Testis (tissue), 3 donors: ENCODE measurements around the gene GRM6. TPM values are rescaled to one million over a fixed set of nuclear protein-coding genes. Genes with fewer than 3 reads are reported as not detected.

Source experiments
- DNase-seq: peaks from one replicate; pipeline ENCODE4 v3.0.0-alpha.2; 2019
- H3K27ac ChIP-seq, 2 donors: fragments of 200-600 bp; sonication (generic); one replicate each; pipeline ENCODE4 v1.5.1; 2019
- H3K27me3 ChIP-seq: fragments of 200-600 bp; sonication (generic); one replicate; pipeline ENCODE4 v1.5.1; 2019
- H3K36me3 ChIP-seq: fragments of 200-600 bp; sonication (generic); one replicate; pipeline ENCODE4 v1.5.1; 2017; ENCODE audit warnings: low read depth; ENCODE audit errors: missing control alignments
- H3K4me1 ChIP-seq: fragments of 200-600 bp; sonication (generic); one replicate; pipeline ENCODE4 v1.5.1; 2019
- H3K4me3 ChIP-seq, 2 donors: fragments of 200-600 bp; sonication (generic); one replicate each; pipeline ENCODE4 v1.5.1; 2017 to 2019
- H3K9me3 ChIP-seq: fragments of 200-600 bp; sonication (generic); one replicate; pipeline ENCODE4 v1.5.1; 2017
- POLR2A ChIP-seq: fragments of 450-650 bp; IDR thresholded peaks from one replicate; pipeline ENCODE4 v1.6.1; 2017; ENCODE audit warnings: antibody characterized with exemption, mild to moderate bottlenecking, moderate library complexity
- whole genome bisulfite sequencing, 2 donors: methylation state at CpG; one replicate each; pipeline ENCODE4 v1.1.5; 2018; 5-methylcytosine and 5-hydroxymethylcytosine counted together
- intact Hi-C: fragments of 100-400 bp; cut with DNase I; formaldehyde crosslinking; loops from one replicate; pipeline ENCODE4 v1.15.1; 2023; ENCODE audit warnings: low total_unique reads
- polyA plus RNA-seq: library from polyadenylated mRNA; stranded (reverse); fragments of 350-450 nt; fragmentation: Illumina TruSeq; extraction: RNeasy Lipid Tissue Mini Kit (QIAGEN cat#74804); gene quantifications from one replicate; pipeline ENCODE4 v1.2.3, GENCODE V29; 2014; ENCODE audit warnings: low read depth, low replicate concordance; ENCODE audit not compliant: insufficient read depth
- total RNA-seq, 2 donors: library from RNA; depleted of rRNA; stranded (reverse); fragments of >200 nt; gene quantifications; one replicate each; pipeline ENCODE4 v1.2.3, GENCODE V29; 2016
- TF ChIP-seq, protein P1 (sequence below), 3 experiments: fragments of 450-650 bp in 2 of 3; fragments of 200-600 bp in 1 of 3; sonication (generic) in 1 of 3; IDR thresholded peaks; one replicate each; pipeline ENCODE4 v1.5.1; 2016 to 2019; ENCODE audit warnings: antibody characterized with exemption in 3 of 3, mild to moderate bottlenecking in 2 of 3, moderate library complexity in 1 of 3

GRM6 gene
- total and polyA plus RNA-seq, 3 donors from 2014 or later: 0.29 to 1.1 (median 0.47) TPM

- no peaks in the 10 kb centered on the region for H3K27me3 ChIP-seq
- no peaks in the 10 kb centered on the region for H3K4me1 ChIP-seq
- no peak overlapping the region for H3K27ac ChIP-seq
- H3K9me3 ChIP-seq: peaks cover 6% of the 10 kb centered on the region
- no peak for TF ChIP-seq POLR2A
- TF ChIP-seq, protein P1, sequence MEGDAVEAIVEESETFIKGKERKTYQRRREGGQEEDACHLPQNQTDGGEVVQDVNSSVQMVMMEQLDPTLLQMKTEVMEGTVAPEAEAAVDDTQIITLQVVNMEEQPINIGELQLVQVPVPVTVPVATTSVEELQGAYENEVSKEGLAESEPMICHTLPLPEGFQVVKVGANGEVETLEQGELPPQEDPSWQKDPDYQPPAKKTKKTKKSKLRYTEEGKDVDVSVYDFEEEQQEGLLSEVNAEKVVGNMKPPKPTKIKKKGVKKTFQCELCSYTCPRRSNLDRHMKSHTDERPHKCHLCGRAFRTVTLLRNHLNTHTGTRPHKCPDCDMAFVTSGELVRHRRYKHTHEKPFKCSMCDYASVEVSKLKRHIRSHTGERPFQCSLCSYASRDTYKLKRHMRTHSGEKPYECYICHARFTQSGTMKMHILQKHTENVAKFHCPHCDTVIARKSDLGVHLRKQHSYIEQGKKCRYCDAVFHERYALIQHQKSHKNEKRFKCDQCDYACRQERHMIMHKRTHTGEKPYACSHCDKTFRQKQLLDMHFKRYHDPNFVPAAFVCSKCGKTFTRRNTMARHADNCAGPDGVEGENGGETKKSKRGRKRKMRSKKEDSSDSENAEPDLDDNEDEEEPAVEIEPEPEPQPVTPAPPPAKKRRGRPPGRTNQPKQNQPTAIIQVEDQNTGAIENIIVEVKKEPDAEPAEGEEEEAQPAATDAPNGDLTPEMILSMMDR (IDR thresholded peaks at IDR 0.05): no peak
- DNase-seq: no peak
- 88 to 97% methylated on average over 11 of the region's 11 CpGs for WGBS, 2 donors
- H3K4me3 ChIP-seq: no peak overlapping the region
- intact Hi-C loops: no loop called here
- no peaks in the 10 kb centered on the region for H3K36me3 ChIP-seq
These were observed 63.0 kb downstream of the GRM6 start for GRCh38 chr5:178931846-178932760.

Other genes starting within 250 kb of the GRM6 start
- 10 to 100 TPM; 24.3 to 30.8 TPM for gene ZNF354B, start 135.4 kb downstream of the GRM6 start, total RNA-seq
- 6.5 TPM for gene ZNF354B, start 135.4 kb downstream of the GRM6 start, polyA plus RNA-seq
- gene ZFP2, start 99.4 kb downstream of the GRM6 start, total RNA-seq: 10 to 100 TPM in 1 of 2 donors, 1 to 10 TPM in 1; 6.8 to 10.4 TPM
- gene ZFP2, start 99.4 kb downstream of the GRM6 start, polyA plus RNA-seq: 2.7 TPM
- gene ZNF454, start 54.1 kb downstream of the GRM6 start, total RNA-seq: 1 to 10 TPM; 6.8 to 8.9 TPM
- 4.4 TPM for gene ZNF454, start 54.1 kb downstream of the GRM6 start, polyA plus RNA-seq
- 10 to 100 TPM; 21.8 to 22.8 TPM for gene ZNF879, start 28.5 kb upstream of the GRM6 start, total RNA-seq
- 8.4 TPM for gene ZNF879, start 28.5 kb upstream of the GRM6 start, polyA plus RNA-seq
- 1 to 10 TPM; 4.6 to 4.8 TPM for gene ZNF354C, start 65.1 kb upstream of the GRM6 start, total RNA-seq
- 4.0 TPM for gene ZNF354C, start 65.1 kb upstream of the GRM6 start, polyA plus RNA-seq